ENCODE results near the gene ABCA9.

The ABCA9 gene

GRCh38 chr17:69067274-69068047, 6.7 kb upstream of the ABCA9 start:
- DNase-seq (ENCODE audit: low spot score): no peak
- Histone ChIP-seq H4K8ac (ENCODE audit: low read depth, low read length) (no peak overlapping the region), H3K4me3 (ENCODE audit: low read length in 2 of 2) (no peak overlapping the region), H2AK5ac (ENCODE audit: low read depth, low read length) (no peak overlapping the region), H3K4me2 (ENCODE audit: insufficient read depth, low read length, poor library complexity, severe bottlenecking) (no peak overlapping the region), H3K4ac (ENCODE audit: low read length) (no peak overlapping the region), H3K79me1 (ENCODE audit: low read depth, low read length) (no peaks in the 10 kb centered on the region), H3K36me3 (replicated peaks in 1 of 2; ENCODE audit: control insufficient read depth in 2 of 2, insufficient read depth in 2 of 2, low read length in 2 of 2) (no peaks in the 10 kb centered on the region), H3K18ac (ENCODE audit: low read length) (no peak overlapping the region), H2BK5ac (ENCODE audit: low read length) (no peak overlapping the region), H3K9ac (ENCODE audit: low read depth, low read length, poor library complexity) (no peak overlapping the region), H3K27ac (replicated peaks; ENCODE audit: low read length) (no peak overlapping the region), H3K14ac (ENCODE audit: low read length) (no peak overlapping the region), H3K23ac (ENCODE audit: low read depth, low read length, poor library complexity) (no peak overlapping the region), H2BK15ac (ENCODE audit: low read length) (no peak overlapping the region), H2AFZ (ENCODE audit: low read length) (no peak overlapping the region), H3K4me1 (ENCODE audit: control insufficient read depth in 2 of 2, insufficient read depth in 1 of 2, low read depth in 1 of 2, low read length in 2 of 2) (peaks cover 4 to 5% of the 10 kb centered on the region in 2 donors), H2BK12ac (ENCODE audit: low read length) (no peak overlapping the region), H3K27me3 (ENCODE audit: control insufficient read depth in 3 of 3, insufficient read depth in 3 of 3, low read depth in 1 of 3, low read length in 3 of 3) (no peaks in the 10 kb centered on the region), H4K91ac (ENCODE audit: low read depth, low read length, poor library complexity) (no peak overlapping the region), H2BK120ac (ENCODE audit: low read depth, low read length) (no peak overlapping the region), H3K9me3 (replicated peaks in 1 of 2; ENCODE audit: control insufficient read depth in 2 of 2, insufficient read depth in 1 of 2, low read depth in 1 of 2, low read length in 2 of 2) (no peaks in the 10 kb centered on the region)
- WGBS, 2 donors (ENCODE audit: extremely low coverage in 2 of 2, insufficient read length in 2 of 2, insufficient replicate concordance in 1 of 2): no CpG with 5 or more reads among the region's 4 CpGs

GRCh38 chr17:69066482-69066881, 5.8 kb upstream of the ABCA9 start:
- no peak overlapping the region for H2BK120ac ChIP-seq (ENCODE audit: low read depth, low read length)
- WGBS, 2 donors (ENCODE audit: extremely low coverage in 2 of 2, insufficient read length in 2 of 2, insufficient replicate concordance in 1 of 2): no CpG with 5 or more reads among the region's 7 CpGs
- peaks cover 4 to 5% of the 10 kb centered on the region in 2 donors for H3K4me1 ChIP-seq (ENCODE audit: control insufficient read depth in 2 of 2, insufficient read depth in 1 of 2, low read depth in 1 of 2, low read length in 2 of 2)
- H3K23ac ChIP-seq (ENCODE audit: low read depth, low read length, poor library complexity): no peak overlapping the region
- no peak overlapping the region for H2BK15ac ChIP-seq (ENCODE audit: low read length)
- DNase-seq (ENCODE audit: low spot score): no peak
- no peak overlapping the region for H4K8ac ChIP-seq (ENCODE audit: low read depth, low read length)
- H3K4me2 ChIP-seq (ENCODE audit: insufficient read depth, low read length, poor library complexity, severe bottlenecking): no peak overlapping the region
- no peak overlapping the region for H2BK12ac ChIP-seq (ENCODE audit: low read length)
- no peak overlapping the region for H2AFZ ChIP-seq (ENCODE audit: low read length)
- H3K14ac ChIP-seq (ENCODE audit: low read length): no peak overlapping the region
- no peak overlapping the region for H3K4me3 ChIP-seq (ENCODE audit: low read length in 2 of 2)
- no peaks in the 10 kb centered on the region for H3K79me1 ChIP-seq (ENCODE audit: low read depth, low read length)
- no peak overlapping the region for H2BK5ac ChIP-seq (ENCODE audit: low read length)
- no peak overlapping the region for H3K18ac ChIP-seq (ENCODE audit: low read length)
- no peaks in the 10 kb centered on the region for H3K9me3 ChIP-seq (replicated peaks in 1 of 2; ENCODE audit: control insufficient read depth in 2 of 2, insufficient read depth in 1 of 2, low read depth in 1 of 2, low read length in 2 of 2)
- H3K4ac ChIP-seq (ENCODE audit: low read length): no peak overlapping the region
- H3K36me3 ChIP-seq (replicated peaks in 1 of 2; ENCODE audit: control insufficient read depth in 2 of 2, insufficient read depth in 2 of 2, low read length in 2 of 2): no peaks in the 10 kb centered on the region
- H2AK5ac ChIP-seq (ENCODE audit: low read depth, low read length): no peak overlapping the region
- H3K27ac ChIP-seq (replicated peaks; ENCODE audit: low read length): no peak overlapping the region
- H4K91ac ChIP-seq (ENCODE audit: low read depth, low read length, poor library complexity): no peak overlapping the region
- no peaks in the 10 kb centered on the region for H3K27me3 ChIP-seq (ENCODE audit: control insufficient read depth in 3 of 3, insufficient read depth in 3 of 3, low read depth in 1 of 3, low read length in 3 of 3)
- H3K9ac ChIP-seq (ENCODE audit: low read depth, low read length, poor library complexity): no peak overlapping the region

- Histone ChIP-seq H3K14ac (ENCODE audit: low read length) (no peak overlapping the region), H2AK5ac (ENCODE audit: low read depth, low read length) (no peak overlapping the region), H3K9ac (ENCODE audit: low read depth, low read length, poor library complexity) (no peak overlapping the region), H2BK15ac (ENCODE audit: low read length) (no peak overlapping the region), H2BK5ac (ENCODE audit: low read length) (no peak overlapping the region), H3K4me3 (ENCODE audit: low read length in 2 of 2) (no peak overlapping the region), H3K4me2 (ENCODE audit: insufficient read depth, low read length, poor library complexity, severe bottlenecking) (no peak overlapping the region), H3K27ac (replicated peaks; ENCODE audit: low read length) (no peak overlapping the region), H3K4ac (ENCODE audit: low read length) (no peak overlapping the region), H2BK120ac (ENCODE audit: low read depth, low read length) (no peak overlapping the region), H4K91ac (ENCODE audit: low read depth, low read length, poor library complexity) (no peak overlapping the region), H3K4me1 (ENCODE audit: control insufficient read depth in 2 of 2, insufficient read depth in 1 of 2, low read depth in 1 of 2, low read length in 2 of 2) (peaks cover 4 to 15% of the 10 kb centered on the region in 2 donors), H3K27me3 (ENCODE audit: control insufficient read depth in 3 of 3, insufficient read depth in 3 of 3, low read depth in 1 of 3, low read length in 3 of 3) (no peaks in the 10 kb centered on the region), H3K9me3 (replicated peaks in 1 of 2; ENCODE audit: control insufficient read depth in 2 of 2, insufficient read depth in 1 of 2, low read depth in 1 of 2, low read length in 2 of 2) (no peaks in the 10 kb centered on the region), H3K18ac (ENCODE audit: low read length) (no peak overlapping the region), H4K8ac (ENCODE audit: low read depth, low read length) (no peak overlapping the region), H2BK12ac (ENCODE audit: low read length) (no peak overlapping the region), H3K23ac (ENCODE audit: low read depth, low read length, poor library complexity) (no peak overlapping the region), H3K36me3 (replicated peaks in 1 of 2; ENCODE audit: control insufficient read depth in 2 of 2, insufficient read depth in 2 of 2, low read length in 2 of 2) (no peaks in the 10 kb centered on the region), H2AFZ (ENCODE audit: low read length) (no peak overlapping the region), H3K79me1 (ENCODE audit: low read depth, low read length) (no peaks in the 10 kb centered on the region)
- DNase-seq (ENCODE audit: low spot score): no peak
These were observed 4.4 kb upstream of the ABCA9 start for GRCh38 chr17:69065113-69065512.

- Histone ChIP-seq H3K4me1 (ENCODE audit: control insufficient read depth in 2 of 2, insufficient read depth in 1 of 2, low read depth in 1 of 2, low read length in 2 of 2) (peaks cover 4 to 15% of the 10 kb centered on the region in 2 donors), H2BK15ac (ENCODE audit: low read length) (no peak overlapping the region), H2AFZ (ENCODE audit: low read length) (no peak overlapping the region), H3K4ac (ENCODE audit: low read length) (no peak overlapping the region), H2BK12ac (ENCODE audit: low read length) (no peak overlapping the region), H2BK5ac (ENCODE audit: low read length) (no peak overlapping the region), H3K23ac (ENCODE audit: low read depth, low read length, poor library complexity) (no peak overlapping the region), H4K8ac (ENCODE audit: low read depth, low read length) (no peak overlapping the region), H3K27ac (replicated peaks; ENCODE audit: low read length) (no peak overlapping the region), H3K36me3 (replicated peaks in 1 of 2; ENCODE audit: control insufficient read depth in 2 of 2, insufficient read depth in 2 of 2, low read length in 2 of 2) (no peaks in the 10 kb centered on the region), H3K79me1 (ENCODE audit: low read depth, low read length) (no peaks in the 10 kb centered on the region), H3K18ac (ENCODE audit: low read length) (no peak overlapping the region), H3K4me3 (ENCODE audit: low read length in 2 of 2) (no peak overlapping the region), H3K27me3 (ENCODE audit: control insufficient read depth in 3 of 3, insufficient read depth in 3 of 3, low read depth in 1 of 3, low read length in 3 of 3) (no peaks in the 10 kb centered on the region), H3K9ac (ENCODE audit: low read depth, low read length, poor library complexity) (no peak overlapping the region), H3K4me2 (ENCODE audit: insufficient read depth, low read length, poor library complexity, severe bottlenecking) (no peak overlapping the region), H4K91ac (ENCODE audit: low read depth, low read length, poor library complexity) (no peak overlapping the region), H2BK120ac (ENCODE audit: low read depth, low read length) (no peak overlapping the region), H3K9me3 (replicated peaks in 1 of 2; ENCODE audit: control insufficient read depth in 2 of 2, insufficient read depth in 1 of 2, low read depth in 1 of 2, low read length in 2 of 2) (no peaks in the 10 kb centered on the region), H3K14ac (ENCODE audit: low read length) (no peak overlapping the region), H2AK5ac (ENCODE audit: low read depth, low read length) (no peak overlapping the region)
- WGBS, 2 donors (ENCODE audit: extremely low coverage in 2 of 2, insufficient read length in 2 of 2, insufficient replicate concordance in 1 of 2): no CpG with 5 or more reads among the region's 1 CpG
- DNase-seq (ENCODE audit: low spot score): no peak
These were observed 3.7 kb upstream of the ABCA9 start for GRCh38 chr17:69064476-69064875.

Data from neuronal stem cell (in vitro differentiated cells).